GM23338 (cell line): Measurements from ENCODE around the gene STEAP3.

Experiments used
- CREB1 ChIP-seq: fragments of 250-450 bp; sonication (Bioruptor Pico); IDR thresholded peaks from 2 replicates; pipeline ENCODE4 v1.5.0; 2020; ENCODE audit warnings: low read depth, mild to moderate bottlenecking, moderate library complexity
- CTCF ChIP-seq, 2 experiments: fragments of 200-600 bp in 1 of 2; sonication (generic) in 1 of 2; conservative IDR thresholded peaks; 2 replicates each; pipeline versions ENCODE4 v1.5.1 to v1.6.1; 2016 to 2017; ENCODE audit warnings: antibody characterized with exemption in 2 of 2, low read depth in 2 of 2, mild to moderate bottlenecking in 2 of 2, moderate library complexity in 1 of 2
- ETS1 ChIP-seq: IDR thresholded peaks from 2 replicates; pipeline ENCODE4 v1.6.1; 2016; ENCODE audit warnings: antibody characterized with exemption
- EZH2 ChIP-seq: fragments of 200-600 bp; sonication (generic); IDR thresholded peaks from one replicate; pipeline ENCODE4 v1.8.0; 2017; ENCODE audit warnings: antibody characterized with exemption, mild to moderate bottlenecking, low read depth; ENCODE audit not compliant: unreplicated experiment
- EZH2phosphoT487 ChIP-seq: fragments of 200-600 bp; sonication (generic); IDR thresholded peaks from one replicate; pipeline ENCODE4 v1.8.1; 2018; ENCODE audit warnings: antibody characterized with exemption; ENCODE audit not compliant: unreplicated experiment
- JUNB ChIP-seq: IDR thresholded peaks from one replicate; pipeline ENCODE4 v1.6.1; 2016; ENCODE audit warnings: antibody characterized with exemption; ENCODE audit not compliant: unreplicated experiment
- NANOG ChIP-seq: IDR thresholded peaks from 2 replicates; pipeline ENCODE4 v1.6.1; 2016; ENCODE audit warnings: antibody characterized with exemption, borderline replicate concordance
- POLR2AphosphoS5 ChIP-seq: IDR thresholded peaks from 2 replicates; pipeline ENCODE4 v1.6.1; 2016; ENCODE audit warnings: antibody characterized with exemption, low read depth
- REST ChIP-seq: IDR thresholded peaks from one replicate; pipeline ENCODE4 v1.6.1; 2018; ENCODE audit warnings: antibody characterized with exemption; ENCODE audit not compliant: unreplicated experiment
- STAT1 ChIP-seq: IDR thresholded peaks from one replicate; pipeline ENCODE4 v1.6.1; 2016; ENCODE audit warnings: antibody characterized with exemption; ENCODE audit not compliant: unreplicated experiment
- ZNF114 ChIP-seq: fragments of 250-450 bp; sonication (Bioruptor Pico); IDR thresholded peaks from 2 replicates; pipeline ENCODE4 v1.5.0; 2020; ENCODE audit warnings: mild to moderate bottlenecking, moderate library complexity
- ZNF331 ChIP-seq: fragments of 250-450 bp; sonication (Bioruptor Pico); IDR thresholded peaks from 2 replicates; pipeline ENCODE4 v1.5.0; 2020; ENCODE audit warnings: low read depth, mild to moderate bottlenecking, moderate library complexity

- TF ChIP-seq ZNF331 (CRISPR knock-in tag) (no peak), CTCF (conservative IDR thresholded peaks at IDR 0.05; ENCODE audit: low read depth in 2 of 2) (peak in 1 of 2 experiments; percentile 25; a peak in 1 of 4 replicates), POLR2AphosphoS5 (no peak), EZH2phosphoT487 (no peak), JUNB (no peak), EZH2 (no peak), REST (no peak), ETS1 (no peak), ZNF114 (CRISPR knock-in tag) (no peak), CREB1 (CRISPR knock-in tag) (no peak), NANOG (no peak), STAT1 (no peak)
These were observed 30.7 kb upstream of the STEAP3 start for GRCh38 chr2:119192893-119193292.
